Measurements from ENCODE around the gene SOX13.
"Not testable (repeated sequence)": the region's sequence is repeated elsewhere in the genome, so short reads cannot be mapped to it uniquely, and the experiment has no call there.

The SOX13 gene

DNA sequence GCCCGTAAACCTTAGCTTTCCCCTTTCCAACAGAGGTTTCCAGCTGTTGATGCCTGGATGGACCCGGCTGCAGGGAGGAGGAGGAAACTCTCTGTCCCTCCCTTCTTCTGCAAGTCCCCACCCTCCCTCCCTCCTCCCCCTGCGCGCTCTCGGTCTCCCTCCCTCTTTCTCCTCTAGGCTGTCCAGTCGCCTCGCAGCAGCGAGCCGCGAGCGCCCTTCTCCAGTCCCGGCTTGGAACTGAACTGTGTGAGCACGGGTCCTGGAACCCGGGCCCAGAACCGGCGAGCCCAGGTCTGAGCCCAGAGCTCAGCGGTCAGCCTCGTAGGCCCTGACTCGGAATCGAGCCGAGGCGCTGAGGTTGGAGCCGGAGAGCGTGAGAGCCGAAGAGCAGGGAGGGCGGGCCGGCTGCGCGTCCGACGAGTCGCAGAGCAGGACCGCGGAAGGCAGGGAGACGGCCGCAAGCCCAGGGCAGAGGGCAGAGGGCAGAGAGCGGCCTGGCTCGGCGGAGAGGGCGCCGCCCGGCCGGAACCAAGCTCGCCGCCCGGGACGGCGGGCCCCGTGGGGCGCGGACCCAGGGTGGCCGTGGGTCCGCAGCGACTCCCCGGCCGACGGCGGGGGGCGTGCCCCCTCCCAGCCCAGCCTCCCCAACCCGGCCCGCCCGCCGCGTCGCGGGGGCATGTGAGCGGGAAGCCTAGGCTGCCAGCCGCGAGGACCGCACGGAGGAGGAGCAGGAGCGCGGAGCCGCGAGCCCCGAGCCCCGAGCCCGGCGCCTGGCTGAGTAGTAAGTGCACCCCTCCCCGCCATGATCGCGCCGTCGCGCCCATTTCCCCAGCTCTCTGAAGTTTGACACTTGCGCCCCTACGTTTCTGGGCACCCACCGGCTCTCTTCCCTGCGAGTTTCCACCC lies at the start of gene SOX13:
TSS of gene SOX13 (plus strand) at position 185 of the 906 bp plus-strand sequence. CDS start 39,801 bp downstream, outside the sequence.
- DNase-seq (ENCODE audit: low spot score): peak; percentile 70

GRCh38 chr1:204025917-204026707 lies 46.8 kb upstream of the SOX13 start:
- DNase-seq (ENCODE audit: low spot score): no peak

GRCh38 chr1:204027446-204027845 lies 45.5 kb upstream of the SOX13 start:
- no peak for DNase-seq (ENCODE audit: low spot score)

DNA sequence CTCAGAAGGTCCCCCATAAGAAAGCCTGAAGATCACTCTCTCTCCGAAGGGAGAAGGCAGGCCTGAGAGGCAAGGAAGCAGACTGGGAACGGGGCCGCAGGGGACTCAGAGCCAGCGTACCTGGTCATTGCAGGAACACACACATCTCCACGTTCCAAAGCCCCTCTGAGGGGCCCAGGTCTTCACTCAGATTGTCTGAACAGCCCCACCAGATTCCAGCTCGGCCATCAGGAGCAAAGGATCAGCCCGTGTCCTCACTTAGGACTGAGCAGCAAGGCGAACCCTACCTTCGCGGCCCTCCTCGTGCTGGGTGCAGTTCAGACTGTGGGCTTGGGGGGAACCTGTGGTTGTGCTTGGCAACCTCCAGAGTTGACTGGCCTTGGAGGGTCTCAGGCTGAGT lies 43.9 kb upstream of the SOX13 start:
- no peak for DNase-seq (ENCODE audit: low spot score)

GRCh38 chr1:204031098-204031710 lies 41.7 kb upstream of the SOX13 start:
- DNase-seq (ENCODE audit: low spot score): no peak

DNA sequence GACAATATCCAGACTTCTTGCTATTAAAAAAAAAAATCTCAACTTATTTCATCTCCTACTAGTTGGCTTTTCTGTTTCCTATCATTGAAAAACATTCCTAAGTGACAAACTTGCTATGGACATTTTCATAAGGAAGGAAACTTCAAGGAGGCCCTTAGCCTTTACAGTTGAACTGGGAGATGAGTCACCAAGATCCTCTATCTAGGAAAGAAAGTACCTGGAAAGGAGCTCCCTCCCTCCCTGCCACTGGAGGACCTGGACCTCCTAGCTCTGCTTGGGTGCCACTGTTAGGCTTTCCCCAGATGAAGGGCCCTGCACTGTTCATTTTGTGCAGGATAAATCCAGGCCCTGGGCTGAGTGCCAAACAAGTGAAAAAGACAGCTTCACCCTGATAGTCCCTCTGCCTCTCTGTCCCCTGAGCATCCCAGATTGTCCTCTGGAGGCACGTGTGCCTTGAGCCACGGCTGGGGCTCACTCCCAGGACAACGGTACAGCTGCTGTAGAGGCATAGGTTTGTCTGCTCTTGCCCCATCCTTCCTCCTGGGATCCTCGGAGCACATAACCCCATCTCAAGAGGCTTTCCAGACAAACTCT lies 40.2 kb upstream of the SOX13 start:
- no peak for DNase-seq (ENCODE audit: low spot score)

DNA sequence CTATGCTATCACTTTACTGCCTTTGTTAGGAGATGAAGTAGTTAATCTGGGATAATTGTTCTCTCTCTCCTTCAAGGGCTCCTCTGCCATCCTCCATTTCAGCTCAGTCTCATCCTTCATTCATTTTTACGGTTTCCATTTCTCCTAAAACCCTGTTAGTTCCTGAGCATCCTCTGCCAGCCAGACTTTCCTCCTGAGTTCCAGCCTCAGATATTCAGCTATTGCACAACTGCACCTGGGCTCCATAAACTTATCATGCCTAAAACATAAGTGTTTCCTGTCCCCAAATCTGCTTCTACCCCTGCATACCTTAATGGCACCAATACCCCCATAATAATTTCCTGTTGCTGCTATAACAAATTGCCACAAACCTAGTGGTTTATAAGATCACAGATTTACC lies 39.6 kb upstream of the SOX13 start:
- DNase-seq (ENCODE audit: low spot score): no peak

GRCh38 chr1:204036882-204037655 lies 35.8 kb upstream of the SOX13 start:
- no peak for DNase-seq (ENCODE audit: low spot score)

DNA sequence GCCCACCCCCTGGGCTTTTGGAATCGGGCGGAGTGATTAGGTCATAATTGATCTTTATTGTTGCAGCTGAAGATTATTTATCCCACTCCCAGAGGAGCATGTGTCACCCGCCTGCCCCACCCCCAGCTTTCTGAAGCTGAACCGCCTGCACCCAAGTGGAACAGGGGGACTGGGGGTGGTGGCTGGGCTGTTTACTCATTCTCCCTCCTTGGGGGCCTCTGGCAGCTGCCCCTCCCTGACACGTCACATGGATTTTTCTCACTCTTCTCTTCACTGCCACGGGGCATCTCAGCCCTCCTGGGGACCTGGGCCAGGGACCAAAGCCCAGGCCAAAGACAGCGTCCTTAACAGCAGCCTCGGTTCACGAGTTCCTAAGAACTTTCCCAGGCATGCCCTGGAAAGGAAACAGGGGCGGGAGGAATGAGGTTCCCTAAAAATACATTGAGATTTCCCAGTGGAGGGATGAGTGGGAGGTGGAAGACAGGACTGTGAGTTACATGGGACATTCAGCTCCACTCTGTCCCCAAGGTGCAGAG lies 31.6 kb upstream of the SOX13 start:
- DNase-seq (ENCODE audit: low spot score): no peak

GRCh38 chr1:204041803-204042505 lies 31.0 kb upstream of the SOX13 start:
- DNase-seq (ENCODE audit: low spot score): no peak

DNA sequence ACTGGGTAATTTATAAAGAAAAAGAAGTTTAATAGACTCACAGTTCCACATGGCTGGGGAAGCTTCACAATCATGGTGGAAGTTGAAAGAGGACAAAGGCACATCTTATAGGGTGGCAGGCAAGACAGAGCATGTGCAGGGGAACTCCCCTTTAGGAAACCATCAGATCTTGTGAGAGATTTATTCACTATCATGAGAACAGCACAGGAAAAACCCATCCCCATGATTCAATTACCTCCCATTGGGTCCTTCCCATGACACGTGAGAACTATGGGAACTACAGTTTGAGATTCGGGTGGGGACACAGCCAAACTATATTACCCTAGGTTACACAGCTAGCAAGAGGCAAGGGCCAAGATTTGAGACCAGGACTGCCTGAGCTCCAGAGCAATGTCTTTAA lies 30.4 kb upstream of the SOX13 start:
- no peak for DNase-seq (ENCODE audit: low spot score)

GRCh38 chr1:204043680-204044079 lies 29.2 kb upstream of the SOX13 start:
- no peak for DNase-seq (ENCODE audit: low spot score)

DNA sequence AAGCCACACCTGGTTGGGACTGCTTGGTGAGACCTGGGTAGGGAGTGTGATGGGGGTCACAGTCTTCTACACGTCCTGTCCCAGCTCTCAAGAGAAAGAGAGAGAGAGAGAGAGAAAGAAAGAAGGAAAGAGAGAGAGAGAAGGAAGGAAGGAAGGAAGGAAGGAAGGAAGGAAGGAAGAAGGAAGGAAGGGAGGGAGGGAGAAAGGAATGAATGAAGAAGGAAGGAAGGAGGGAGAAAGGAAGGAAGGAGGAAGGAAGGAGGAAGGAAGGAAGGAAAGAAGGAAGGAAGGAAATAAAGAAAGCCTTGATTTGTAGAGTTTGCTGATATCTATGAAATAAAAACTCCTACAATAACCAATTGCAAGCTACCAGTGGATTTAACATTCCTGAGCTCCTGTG lies 28.5 kb upstream of the SOX13 start:
- DNase-seq (ENCODE audit: low spot score): no peak

DNA sequence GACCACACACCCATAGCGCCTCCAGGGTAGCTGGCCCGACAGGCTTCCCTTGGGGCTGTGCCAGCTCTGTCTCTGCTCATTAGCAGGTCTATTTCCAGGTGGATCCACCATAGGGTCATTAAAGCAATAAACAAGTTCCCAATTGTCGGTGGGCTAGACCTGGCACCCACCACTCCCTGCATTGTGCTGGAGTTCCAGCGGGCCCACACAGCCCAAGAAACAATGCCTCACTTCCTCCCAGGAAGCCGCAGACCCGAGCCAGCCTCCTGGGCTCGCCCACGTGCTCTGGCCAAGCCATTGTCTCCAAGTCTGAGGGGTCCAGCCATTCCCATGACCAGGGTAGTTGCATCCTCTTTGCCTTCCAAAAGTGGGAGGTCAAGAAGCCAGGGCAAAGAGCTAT lies 27.5 kb upstream of the SOX13 start:
- DNase-seq (ENCODE audit: low spot score): peak; percentile 81

- no peak for DNase-seq (ENCODE audit: low spot score)
These were observed 26.6 kb upstream of the SOX13 start for GRCh38 chr1:204046346-204046745.

- DNase-seq (ENCODE audit: low spot score): not testable (repeated sequence)
These were observed 24.1 kb upstream of the SOX13 start for GRCh38 chr1:204048796-204049195.

DNA sequence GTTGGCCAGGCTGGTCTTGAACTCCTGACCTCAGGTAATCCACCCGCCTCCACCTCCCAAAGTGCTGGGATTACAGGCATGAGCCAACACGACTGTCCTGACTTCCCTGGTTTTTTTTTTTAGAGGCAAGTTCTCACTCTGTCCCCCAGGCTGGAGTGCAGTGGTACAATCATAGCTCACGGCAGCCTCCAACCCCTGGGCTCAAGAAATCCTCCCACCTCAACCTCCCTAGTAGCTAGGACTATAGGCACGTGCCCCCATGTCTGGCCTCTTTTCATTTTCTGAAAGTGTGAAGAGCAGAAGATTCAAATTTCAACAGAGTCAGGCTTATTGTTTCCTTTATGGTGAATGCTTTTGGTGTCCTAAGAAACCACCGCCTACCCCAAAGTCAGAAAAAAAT lies 21.7 kb upstream of the SOX13 start:
- DNase-seq (ENCODE audit: low spot score): no peak

GRCh38 chr1:204051718-204052117 lies 21.2 kb upstream of the SOX13 start:
- DNase-seq (ENCODE audit: low spot score): no peak

DNA sequence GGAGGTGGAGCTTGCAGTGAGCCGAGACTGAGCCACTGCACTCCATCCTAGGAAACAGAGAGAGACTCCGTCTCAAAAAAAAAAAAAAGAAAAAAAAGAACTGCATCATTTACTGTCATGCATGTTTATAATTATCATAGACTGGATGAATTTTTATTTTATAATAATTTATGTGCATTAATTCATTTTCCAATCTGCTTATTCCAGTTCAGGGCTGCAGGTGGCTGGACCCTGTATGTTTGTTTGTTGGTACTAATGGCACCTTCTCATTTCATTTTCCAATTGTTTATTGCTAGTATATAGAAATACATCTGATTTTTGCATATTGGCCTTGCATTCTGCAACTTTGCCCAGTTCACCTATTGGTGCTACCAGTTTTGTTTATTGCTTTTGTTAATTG lies 19.0 kb upstream of the SOX13 start:
- DNase-seq (ENCODE audit: low spot score): no peak

- no peak for DNase-seq (ENCODE audit: low spot score)
These were observed 12.9 kb upstream of the SOX13 start for GRCh38 chr1:204059970-204060369.

DNA sequence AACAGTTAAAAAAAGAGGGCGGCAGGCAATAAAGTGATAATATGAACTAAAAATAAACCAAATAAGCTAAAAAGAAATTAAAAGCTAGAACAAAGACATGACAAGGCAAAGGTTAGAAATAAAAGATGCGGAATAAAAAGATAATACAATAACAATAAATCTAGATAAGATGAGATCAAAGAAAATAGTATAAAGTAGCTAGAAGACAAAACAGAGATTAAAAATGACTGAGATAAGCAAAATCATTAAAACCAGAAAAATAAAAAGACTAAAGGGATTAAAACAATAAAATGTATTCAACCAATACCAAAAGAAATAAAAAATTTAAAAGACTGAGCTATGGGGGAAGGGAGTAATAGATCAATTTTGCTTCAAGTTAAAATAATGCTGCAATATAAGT lies 10.8 kb upstream of the SOX13 start:
- DNase-seq (ENCODE audit: low spot score): no peak
